ENCODE results near the gene GRM1. TPM values are rescaled to one million over a fixed set of nuclear protein-coding genes. Genes with fewer than 3 reads are reported as not detected.

The GRM1 gene
- total and polyA plus RNA-seq, 4 experiments from 2014 or later = not detected

- CTCF ChIA-PET (ENCODE audit: partially characterized antibody) = no interaction called here
Observed at GRCh38 chr6:146029573-146030184, 817 bp downstream of the GRM1 start.

GRCh38 chr6:146032387-146032786 is 3.5 kb downstream of the GRM1 start:
- POLR2A ChIA-PET (ENCODE audit: partially characterized antibody) = no interaction called here
- Mint-ChIP-seq H3K4me1 (peaks cover 0 to 27% (median 7%) of the 10 kb centered on the region in 4 donors), H3K4me3 (no peak overlapping the region), H3K27me3 (peaks cover 28% of the 10 kb centered on the region in 2 donors), H3K9me3 (peaks cover 0 to 10% (median 4%) of the 10 kb centered on the region in 8 donors), H3K36me3 (no peaks in the 10 kb centered on the region), H3K27ac (peak overlapping the region in 1 of 7 donors; percentile 26)
- intact Hi-C loops (cut with micrococcal nuclease) = no loop called here
- Histone ChIP-seq H3K36me3 (ENCODE audit: insufficient read depth, low read length) (no peaks in the 10 kb centered on the region), H3K27me3 (ENCODE audit: insufficient read depth, low read length) (peaks cover 16% of the 10 kb centered on the region), H3K4me3 (ENCODE audit: low read length in 2 of 2) (no peak overlapping the region), H3K9me3 (ENCODE audit: control insufficient read depth in 1 of 2, low read length in 2 of 2) (no peaks in the 10 kb centered on the region), H3K27ac (ENCODE audit: low read depth, low read length) (no peak overlapping the region), H3K4me1 (ENCODE audit: insufficient read depth, low read length) (no peaks in the 10 kb centered on the region)
- CTCF ChIA-PET (ENCODE audit: partially characterized antibody) = no interaction called here
- no peak for DNase-seq

More at GRCh38 chr6:146029573-146030184, 817 bp downstream of the GRM1 start:
- POLR2A ChIA-PET (ENCODE audit: partially characterized antibody) = no interaction called here
- Mint-ChIP-seq H3K27ac (no peak overlapping the region), H3K27me3 (peaks cover 33 to 41% of the 10 kb centered on the region in 2 donors), H3K4me3 (peak overlapping the region in 1 of 8 donors; percentile 9), H3K4me1 (peaks cover 0 to 29% (median 8%) of the 10 kb centered on the region in 4 donors), H3K36me3 (no peaks in the 10 kb centered on the region), H3K9me3 (peaks cover 0 to 17% (median 6%) of the 10 kb centered on the region in 8 donors)
- DNase-seq = no peak
- intact Hi-C loops (cut with micrococcal nuclease) = no loop called here
- Histone ChIP-seq H3K36me3 (ENCODE audit: insufficient read depth, low read length) (no peaks in the 10 kb centered on the region), H3K27ac (ENCODE audit: low read depth, low read length) (no peak overlapping the region), H3K9me3 (ENCODE audit: control insufficient read depth in 1 of 2, low read length in 2 of 2) (no peaks in the 10 kb centered on the region), H3K27me3 (ENCODE audit: insufficient read depth, low read length) (peaks cover 18% of the 10 kb centered on the region), H3K4me1 (ENCODE audit: insufficient read depth, low read length) (no peaks in the 10 kb centered on the region), H3K4me3 (ENCODE audit: low read length in 2 of 2) (no peak overlapping the region)

GRCh38 chr6:146040360-146040759 is 11.5 kb downstream of the GRM1 start:
- peaks cover 4 to 5% of the 10 kb centered on the region in 2 donors for H3K36me3 Mint-ChIP-seq
- peaks cover 0 to 4% of the 10 kb centered on the region in 2 donors for H3K27me3 Mint-ChIP-seq
- CTCF ChIA-PET (ENCODE audit: partially characterized antibody) = no interaction called here
- Histone ChIP-seq H3K27ac (ENCODE audit: low read depth, low read length) (no peak overlapping the region), H3K36me3 (ENCODE audit: insufficient read depth, low read length) (no peaks in the 10 kb centered on the region), H3K4me3 (ENCODE audit: low read length in 2 of 2) (no peak overlapping the region), H3K27me3 (ENCODE audit: insufficient read depth, low read length) (no peaks in the 10 kb centered on the region), H3K4me1 (ENCODE audit: insufficient read depth, low read length) (no peaks in the 10 kb centered on the region), H3K9me3 (ENCODE audit: control insufficient read depth in 1 of 2, low read length in 2 of 2) (no peaks in the 10 kb centered on the region)
- intact Hi-C loops (cut with micrococcal nuclease) = no loop called here
- no peak overlapping the region for H3K27ac Mint-ChIP-seq
- no peak overlapping the region for H3K4me3 Mint-ChIP-seq
- H3K9me3 Mint-ChIP-seq = peaks cover 6 to 38% (median 32%) of the 10 kb centered on the region in 8 donors
- H3K4me1 Mint-ChIP-seq = no peaks in the 10 kb centered on the region
- no peak for DNase-seq
- POLR2A ChIA-PET (ENCODE audit: partially characterized antibody) = no interaction called here

- POLR2A ChIA-PET (ENCODE audit: partially characterized antibody) = no interaction called here
- DNase-seq = no peak
- H3K27me3 ChIP-seq (ENCODE audit: insufficient read depth, low read length) = no peaks in the 10 kb centered on the region
- H3K9me3 ChIP-seq (ENCODE audit: control insufficient read depth in 1 of 2, low read length in 2 of 2) = no peaks in the 10 kb centered on the region
- no peak overlapping the region for H3K27ac ChIP-seq (ENCODE audit: low read depth, low read length)
- H3K4me3 ChIP-seq (ENCODE audit: low read length in 2 of 2) = no peak overlapping the region
- Mint-ChIP-seq H3K4me3 (no peak overlapping the region), H3K4me1 (no peaks in the 10 kb centered on the region), H3K36me3 (peaks cover 4 to 5% of the 10 kb centered on the region in 2 donors), H3K27ac (no peak overlapping the region), H3K9me3 (peaks cover 6 to 38% (median 32%) of the 10 kb centered on the region in 8 donors), H3K27me3 (peaks cover 0 to 4% of the 10 kb centered on the region in 2 donors)
- CTCF ChIA-PET (ENCODE audit: partially characterized antibody) = no interaction called here
- H3K4me1 ChIP-seq (ENCODE audit: insufficient read depth, low read length) = no peaks in the 10 kb centered on the region
- intact Hi-C loops (cut with micrococcal nuclease) = no loop called here
- no peaks in the 10 kb centered on the region for H3K36me3 ChIP-seq (ENCODE audit: insufficient read depth, low read length)
Observed at GRCh38 chr6:146041282-146041681, 12.4 kb downstream of the GRM1 start.

- no peak overlapping the region for H3K27ac ChIP-seq (ENCODE audit: low read depth, low read length)
- ChIA-PET POLR2A (ENCODE audit: partially characterized antibody) (no interaction called here), CTCF (ENCODE audit: partially characterized antibody) (interaction anchor here (1.1 kb wide), 1 partner anchor 8 kb away, joined by 3 read pairs; no protein-coding TSS in a partner anchor)
- Mint-ChIP-seq H3K9me3 (peaks cover 0 to 4% (median under 1%) of the 10 kb centered on the region in 8 donors), H3K4me1 (no peaks in the 10 kb centered on the region), H3K27ac (no peak overlapping the region), H3K4me3 (no peak overlapping the region), H3K36me3 (no peaks in the 10 kb centered on the region), H3K27me3 (peaks cover 0 to 2% of the 10 kb centered on the region in 2 donors)
- intact Hi-C loops (cut with micrococcal nuclease) = no loop called here
- H3K27me3 ChIP-seq (ENCODE audit: insufficient read depth, low read length) = no peaks in the 10 kb centered on the region
- no peaks in the 10 kb centered on the region for H3K9me3 ChIP-seq (ENCODE audit: control insufficient read depth in 1 of 2, low read length in 2 of 2)
- H3K36me3 ChIP-seq (ENCODE audit: insufficient read depth, low read length) = no peaks in the 10 kb centered on the region
- H3K4me1 ChIP-seq (ENCODE audit: insufficient read depth, low read length) = no peaks in the 10 kb centered on the region
- no peak for DNase-seq
- H3K4me3 ChIP-seq (ENCODE audit: low read length in 2 of 2) = no peak overlapping the region
Observed at GRCh38 chr6:146047371-146047770, 18.5 kb downstream of the GRM1 start.

GRCh38 chr6:146050168-146050567 is 21.3 kb downstream of the GRM1 start:
- POLR2A ChIA-PET (ENCODE audit: partially characterized antibody) = no interaction called here
- no peak overlapping the region for H3K4me3 Mint-ChIP-seq
- H3K9me3 ChIP-seq (ENCODE audit: control insufficient read depth in 1 of 2, low read length in 2 of 2) = no peaks in the 10 kb centered on the region
- H3K4me1 Mint-ChIP-seq = no peaks in the 10 kb centered on the region
- no peaks in the 10 kb centered on the region for H3K36me3 ChIP-seq (ENCODE audit: insufficient read depth, low read length)
- intact Hi-C loops (cut with micrococcal nuclease) = no loop called here
- CTCF ChIA-PET (ENCODE audit: partially characterized antibody) = no interaction called here
- no peak for DNase-seq
- H3K9me3 Mint-ChIP-seq = peaks cover 0 to 4% (median 0%) of the 10 kb centered on the region in 8 donors
- H3K27ac ChIP-seq (ENCODE audit: low read depth, low read length) = no peak overlapping the region
- H3K4me3 ChIP-seq (ENCODE audit: low read length in 2 of 2) = no peak overlapping the region
- no peaks in the 10 kb centered on the region for H3K27me3 ChIP-seq (ENCODE audit: insufficient read depth, low read length)
- no peak overlapping the region for H3K27ac Mint-ChIP-seq
- no peaks in the 10 kb centered on the region for H3K36me3 Mint-ChIP-seq
- no peaks in the 10 kb centered on the region for H3K4me1 ChIP-seq (ENCODE audit: insufficient read depth, low read length)
- peaks cover 5 to 6% of the 10 kb centered on the region in 2 donors for H3K27me3 Mint-ChIP-seq

- no peak overlapping the region for H3K4me3 ChIP-seq (ENCODE audit: low read length in 2 of 2)
- H3K36me3 ChIP-seq (ENCODE audit: insufficient read depth, low read length) = no peaks in the 10 kb centered on the region
- Mint-ChIP-seq H3K36me3 (no peaks in the 10 kb centered on the region), H3K4me1 (no peaks in the 10 kb centered on the region), H3K4me3 (no peak overlapping the region), H3K9me3 (peaks cover 0 to 1% (median 0%) of the 10 kb centered on the region in 8 donors), H3K27ac (no peak overlapping the region), H3K27me3 (peaks cover 5 to 6% of the 10 kb centered on the region in 2 donors)
- CTCF ChIA-PET (ENCODE audit: partially characterized antibody) = no interaction called here
- no peaks in the 10 kb centered on the region for H3K27me3 ChIP-seq (ENCODE audit: insufficient read depth, low read length)
- intact Hi-C loops (cut with micrococcal nuclease) = no loop called here
- no peak overlapping the region for H3K27ac ChIP-seq (ENCODE audit: low read depth, low read length)
- H3K4me1 ChIP-seq (ENCODE audit: insufficient read depth, low read length) = no peaks in the 10 kb centered on the region
- no peak for DNase-seq
- POLR2A ChIA-PET (ENCODE audit: partially characterized antibody) = no interaction called here
- no peaks in the 10 kb centered on the region for H3K9me3 ChIP-seq (ENCODE audit: control insufficient read depth in 1 of 2, low read length in 2 of 2)
Observed at GRCh38 chr6:146056506-146056905, 27.6 kb downstream of the GRM1 start.
